Activated CD8-positive, alpha-beta memory T cell treated with anti-CD3 and anti-CD28 coated beads for 4 hours (primary cell): Measurements from ENCODE around the gene EXOC6B.
"Not testable (repeated sequence)": the region's sequence is repeated elsewhere in the genome, so short reads cannot be mapped to it uniquely, and the experiment has no call there.

Experiments
- DNase-seq, 2 donors: peaks; one replicate each; pipeline ENCODE4 v3.0.0-alpha.2; 2020; ENCODE audit warnings: low read depth in 2 of 2

The EXOC6B gene

GRCh38 chr2:72548081-72548764, 277.6 kb downstream of the EXOC6B start:
- no peak for DNase-seq

DNA sequence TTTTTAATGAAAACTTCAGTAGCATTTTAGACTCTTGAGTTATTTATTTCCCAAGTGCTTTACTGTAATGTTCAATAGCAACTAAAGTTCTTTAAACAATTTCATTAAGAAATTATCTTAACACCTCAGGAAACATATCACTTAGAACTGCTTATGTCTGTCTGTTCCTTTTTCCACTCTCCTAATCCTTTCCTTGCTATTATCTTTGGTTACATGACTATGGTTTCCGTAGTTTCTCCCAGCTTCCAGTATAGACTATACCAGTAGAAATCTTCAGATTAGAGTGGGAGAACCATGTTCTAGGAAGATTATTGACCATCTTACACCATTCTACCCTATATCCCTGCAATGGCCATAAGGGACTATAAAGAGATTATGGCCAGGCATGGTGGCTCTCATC, 280.0 kb downstream of the EXOC6B start:
- DNase-seq: no peak

DNA sequence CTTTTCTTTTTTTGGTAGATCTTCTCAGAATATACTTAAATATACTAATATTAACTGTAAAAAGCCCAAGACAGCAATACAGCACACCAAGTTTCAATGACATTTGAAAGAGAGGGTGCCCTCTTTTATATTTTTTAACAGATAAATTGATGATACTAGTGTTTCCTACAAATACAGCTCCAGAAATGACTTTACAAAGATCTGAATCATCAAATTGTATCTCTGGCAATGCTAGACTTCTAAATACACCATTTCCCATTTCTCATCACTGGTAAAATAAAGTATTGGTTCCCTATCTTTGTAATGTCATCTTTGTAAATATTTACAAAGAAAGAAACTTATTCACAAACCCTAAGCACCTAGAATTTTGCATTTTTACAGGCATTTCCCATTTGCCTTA, 281.3 kb downstream of the EXOC6B start:
- no peak for DNase-seq

DNA sequence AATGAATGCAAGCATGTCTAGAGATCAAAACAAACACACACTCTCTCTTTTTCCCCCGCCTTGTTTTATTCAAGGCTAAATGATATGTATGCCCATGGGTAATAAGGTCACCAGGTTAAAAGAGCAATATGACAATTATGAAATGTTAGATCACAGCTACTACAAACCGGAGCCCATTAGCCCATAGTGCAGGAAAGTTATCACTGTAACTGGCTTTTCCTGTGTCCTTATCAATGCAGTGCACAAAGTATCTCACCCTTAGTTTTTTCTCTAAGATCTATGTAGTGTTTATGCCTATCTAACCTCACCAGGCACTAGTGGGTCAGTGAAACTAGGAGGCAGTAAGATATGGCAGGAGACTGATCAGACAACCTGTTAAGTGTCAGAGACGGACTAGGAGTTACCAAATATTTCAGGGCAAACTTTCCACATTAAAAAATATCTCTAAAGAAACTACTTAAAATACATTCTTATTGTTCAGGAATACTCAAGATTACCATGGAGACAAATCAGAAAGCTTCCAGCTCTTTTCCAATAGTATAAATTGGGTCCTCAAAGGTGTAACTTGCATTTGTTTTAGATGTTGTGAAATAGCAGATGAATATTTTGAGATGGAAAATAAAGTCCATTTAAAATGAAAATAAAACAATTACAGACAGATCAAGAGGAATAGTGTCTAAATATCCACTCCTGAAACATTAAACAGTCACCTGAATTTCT, 282.2 kb downstream of the EXOC6B start:
- no peak for DNase-seq

GRCh38 chr2:72539071-72539552, 286.7 kb downstream of the EXOC6B start:
- DNase-seq: no peak

GRCh38 chr2:72538486-72538885, 287.3 kb downstream of the EXOC6B start:
- DNase-seq: no peak

- not testable (repeated sequence) for DNase-seq
Measured at GRCh38 chr2:72535586-72535985, 290.2 kb downstream of the EXOC6B start.

GRCh38 chr2:72533765-72534164, 292.1 kb downstream of the EXOC6B start:
- DNase-seq: no peak

DNA sequence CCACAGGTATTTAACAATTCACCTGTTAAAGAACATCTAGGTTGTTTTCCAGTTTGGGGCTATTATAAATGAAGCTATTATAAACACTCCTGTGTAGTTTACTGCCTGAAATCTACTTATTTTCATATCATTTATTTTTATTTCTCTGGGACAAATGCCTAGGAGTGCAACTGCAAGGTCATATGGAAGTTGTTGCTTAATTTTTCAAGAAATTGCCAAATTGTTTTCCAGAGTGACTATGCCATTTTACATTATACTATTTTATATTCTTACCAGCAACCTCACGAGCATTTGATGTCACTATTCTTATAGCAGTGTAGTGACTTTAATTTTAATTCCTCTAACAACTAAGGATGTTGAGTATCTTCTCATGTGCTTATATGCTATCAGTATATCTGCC, 298.4 kb downstream of the EXOC6B start:
- no peak for DNase-seq

- no peak for DNase-seq
Measured at GRCh38 chr2:72526623-72527022, 299.2 kb downstream of the EXOC6B start.

DNA sequence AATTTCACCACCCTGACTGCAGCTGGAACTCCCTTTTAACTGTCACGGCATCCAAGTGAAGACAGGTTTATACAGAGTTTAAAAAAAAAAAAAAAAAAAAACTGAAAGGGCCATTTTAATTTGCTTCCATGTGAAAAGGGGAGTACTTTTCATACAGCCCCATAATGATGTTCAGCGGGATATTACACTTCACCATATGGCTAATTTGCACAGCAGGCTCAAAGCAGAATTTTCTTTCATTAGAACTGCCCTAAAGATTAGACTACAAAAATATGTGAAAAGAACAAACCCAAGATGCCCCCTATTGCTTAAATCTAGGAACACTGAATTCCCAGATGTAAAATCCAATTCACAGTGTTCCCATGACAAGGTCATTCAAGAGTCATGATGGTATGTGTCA, 301.8 kb downstream of the EXOC6B start:
- DNase-seq: no peak

DNA sequence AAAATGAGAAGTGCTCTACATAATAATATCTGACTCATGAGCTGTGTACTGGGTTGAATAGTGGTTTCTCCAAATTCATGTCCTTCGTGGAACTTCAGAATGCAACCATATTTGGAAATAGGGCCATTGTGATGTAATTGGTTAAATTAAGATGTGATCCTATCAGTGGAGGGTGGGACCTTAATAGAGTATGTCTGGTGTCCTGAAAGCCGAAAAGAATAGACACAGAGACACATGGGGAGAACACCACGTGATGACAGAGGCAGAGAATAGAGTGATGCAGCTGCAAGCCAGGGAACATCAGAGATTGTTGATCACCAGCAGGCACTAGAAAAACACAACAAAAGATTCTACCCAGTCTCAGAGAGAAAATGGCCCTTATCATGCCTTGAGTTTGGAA, 310.1 kb downstream of the EXOC6B start:
- DNase-seq: no peak

- no peak for DNase-seq
Measured at GRCh38 chr2:72513011-72513410, 312.8 kb downstream of the EXOC6B start.

DNA sequence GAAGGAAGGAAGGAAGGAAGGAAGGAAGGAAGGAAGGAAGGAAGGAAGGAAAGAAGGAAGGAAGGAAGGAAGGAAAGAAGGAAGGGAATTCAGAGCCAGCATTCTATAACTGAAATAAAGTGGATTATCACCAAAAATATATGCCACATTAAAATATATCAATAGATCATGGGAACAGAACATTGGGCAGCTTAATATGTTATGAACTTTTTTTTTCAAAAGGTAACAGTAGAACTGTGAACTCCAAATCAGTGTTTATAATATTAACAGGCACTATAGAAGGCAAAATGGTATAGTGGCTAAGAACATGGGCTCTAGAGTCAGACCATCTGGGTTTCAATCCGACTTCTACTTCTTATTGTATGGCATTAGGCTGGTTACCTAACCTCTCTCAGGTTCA, 313.5 kb downstream of the EXOC6B start:
- no peak for DNase-seq

GRCh38 chr2:72511906-72512305, 313.9 kb downstream of the EXOC6B start:
- no peak for DNase-seq

DNA sequence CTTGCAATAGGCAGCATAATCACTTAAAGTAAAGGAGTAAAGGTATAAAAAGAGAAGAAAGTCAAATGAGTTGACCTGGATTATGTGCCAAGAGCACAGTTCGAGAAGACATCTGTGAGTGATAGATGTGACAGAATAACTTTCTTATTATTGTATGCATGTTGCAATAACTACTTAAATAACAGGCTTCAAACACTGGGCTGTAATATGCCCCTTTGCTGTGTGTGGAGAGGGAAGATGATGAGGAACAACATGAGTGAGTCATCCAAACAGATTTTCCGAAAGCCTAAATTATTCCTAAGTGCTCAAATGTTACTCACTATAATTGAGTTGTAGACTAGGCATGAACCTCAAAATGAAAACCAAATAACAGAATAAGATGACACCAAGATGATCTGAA, 328.1 kb downstream of the EXOC6B start:
- DNase-seq: no peak

- DNase-seq: no peak
Measured at GRCh38 chr2:72496479-72496878, 329.4 kb downstream of the EXOC6B start.

DNA sequence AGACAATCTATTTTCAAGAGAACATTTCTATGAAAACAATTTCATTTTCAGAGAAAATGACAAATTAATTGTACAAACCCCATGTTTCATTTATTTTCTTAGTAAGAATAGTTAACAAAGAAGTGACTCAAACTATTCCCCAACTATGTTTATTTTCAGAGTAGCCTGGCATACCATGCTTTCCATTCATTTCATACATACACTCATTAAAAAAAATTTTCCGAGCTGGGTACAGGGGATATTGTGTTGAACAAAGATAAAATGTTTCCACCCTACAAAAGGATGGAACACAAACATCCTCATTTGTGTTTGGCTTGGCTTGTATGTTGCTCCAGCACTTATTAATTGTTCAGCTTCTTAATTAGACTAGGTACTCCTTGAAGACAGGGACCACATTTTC, 331.4 kb downstream of the EXOC6B start:
- DNase-seq: no peak

GRCh38 chr2:72484622-72485021, 341.2 kb downstream of the EXOC6B start:
- DNase-seq: not testable (repeated sequence)

DNA sequence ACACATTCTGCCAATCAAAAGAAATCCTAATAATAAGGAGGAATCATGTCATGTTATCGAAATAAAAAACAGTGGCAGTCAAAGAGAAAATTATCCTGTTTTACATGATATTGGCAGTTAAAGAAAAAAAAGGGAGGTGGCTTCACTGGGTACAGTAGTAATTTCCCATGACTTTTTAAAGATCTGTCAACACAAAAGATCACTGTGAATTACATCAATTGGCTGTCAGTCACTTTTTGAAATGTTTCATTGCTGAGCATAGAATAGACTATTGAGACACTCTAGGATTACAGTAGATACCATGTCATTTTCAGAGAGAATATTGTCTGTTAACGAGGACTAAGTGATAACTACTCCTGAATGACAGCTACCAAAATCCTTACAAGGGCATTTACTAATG, 342.5 kb downstream of the EXOC6B start:
- no peak for DNase-seq

DNA sequence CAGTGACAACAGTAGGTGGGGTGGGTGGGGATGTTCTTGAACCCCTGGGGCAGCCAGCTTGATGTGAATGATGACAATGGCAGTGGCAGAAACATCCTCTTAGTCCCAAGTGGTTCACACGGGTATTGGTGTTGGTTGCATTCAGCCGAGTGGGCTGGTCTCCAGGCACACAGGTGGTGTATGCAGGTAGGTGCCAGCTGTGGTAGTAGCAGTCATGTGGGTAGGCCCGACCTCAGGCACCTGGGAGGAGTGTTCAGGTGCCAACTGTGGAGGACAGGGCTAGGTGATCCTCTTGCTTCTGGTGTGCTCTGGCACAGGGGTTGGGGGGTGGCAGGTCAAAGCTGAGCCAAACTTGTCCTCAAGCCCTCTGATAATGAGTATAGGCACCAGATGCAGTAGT, 350.6 kb downstream of the EXOC6B start:
- no peak for DNase-seq

GRCh38 chr2:72457801-72458516, 367.9 kb downstream of the EXOC6B start:
- no peak for DNase-seq

GRCh38 chr2:72454189-72454588, 371.6 kb downstream of the EXOC6B start:
- DNase-seq: no peak
